ENCODE data around the gene SIN3B. TPM values are rescaled to one million over a fixed set of nuclear protein-coding genes. Genes with fewer than 3 reads are reported as not detected.
A peak's percentile ranks its signal among the peaks of the same experiment; 100 is the strongest.

SIN3B gene
- total RNA-seq, 6 donors from 2014 or later = 38.2 to 385 (median 63.5) TPM

- peak in 1 of 2 donors; percentile 59 for DNase-seq
- TF ChIP-seq, protein P1, sequence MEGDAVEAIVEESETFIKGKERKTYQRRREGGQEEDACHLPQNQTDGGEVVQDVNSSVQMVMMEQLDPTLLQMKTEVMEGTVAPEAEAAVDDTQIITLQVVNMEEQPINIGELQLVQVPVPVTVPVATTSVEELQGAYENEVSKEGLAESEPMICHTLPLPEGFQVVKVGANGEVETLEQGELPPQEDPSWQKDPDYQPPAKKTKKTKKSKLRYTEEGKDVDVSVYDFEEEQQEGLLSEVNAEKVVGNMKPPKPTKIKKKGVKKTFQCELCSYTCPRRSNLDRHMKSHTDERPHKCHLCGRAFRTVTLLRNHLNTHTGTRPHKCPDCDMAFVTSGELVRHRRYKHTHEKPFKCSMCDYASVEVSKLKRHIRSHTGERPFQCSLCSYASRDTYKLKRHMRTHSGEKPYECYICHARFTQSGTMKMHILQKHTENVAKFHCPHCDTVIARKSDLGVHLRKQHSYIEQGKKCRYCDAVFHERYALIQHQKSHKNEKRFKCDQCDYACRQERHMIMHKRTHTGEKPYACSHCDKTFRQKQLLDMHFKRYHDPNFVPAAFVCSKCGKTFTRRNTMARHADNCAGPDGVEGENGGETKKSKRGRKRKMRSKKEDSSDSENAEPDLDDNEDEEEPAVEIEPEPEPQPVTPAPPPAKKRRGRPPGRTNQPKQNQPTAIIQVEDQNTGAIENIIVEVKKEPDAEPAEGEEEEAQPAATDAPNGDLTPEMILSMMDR (IDR thresholded peaks at IDR 0.05) = no peak
- TF ChIP-seq EP300 (IDR thresholded peaks at IDR 0.05) (no peak), POLR2A (IDR thresholded peaks at IDR 0.05) (no peak), POLR2AphosphoS5 (IDR thresholded peaks at IDR 0.05) (no peak)
- 94 to 97% methylated on average over 20 of the region's 20 CpGs for WGBS, 2 donors
- H3K4me3 ChIP-seq = no peak overlapping the region
- no peak for ATAC-seq (ENCODE audit: low FRiP score in 2 of 2)
- peaks cover 0 to 9% (median 0%) of the 10 kb centered on the region in 4 donors for H3K4me1 ChIP-seq
- no peak overlapping the region for H3K27ac ChIP-seq
- H3K9me3 ChIP-seq = no peaks in the 10 kb centered on the region
- H3K36me3 ChIP-seq = peaks cover 6 to 84% (median 43%) of the 10 kb centered on the region in 4 donors
- no peaks in the 10 kb centered on the region for H3K27me3 ChIP-seq
These were observed 30.9 kb downstream of the SIN3B start for GRCh38 chr19:16860118-16860517.

- H3K27me3 ChIP-seq = no peaks in the 10 kb centered on the region
- ATAC-seq (ENCODE audit: low FRiP score in 2 of 2) = no peak
These were observed 31.8 kb downstream of the SIN3B start for GRCh38 chr19:16861011-16861410.

DNA sequence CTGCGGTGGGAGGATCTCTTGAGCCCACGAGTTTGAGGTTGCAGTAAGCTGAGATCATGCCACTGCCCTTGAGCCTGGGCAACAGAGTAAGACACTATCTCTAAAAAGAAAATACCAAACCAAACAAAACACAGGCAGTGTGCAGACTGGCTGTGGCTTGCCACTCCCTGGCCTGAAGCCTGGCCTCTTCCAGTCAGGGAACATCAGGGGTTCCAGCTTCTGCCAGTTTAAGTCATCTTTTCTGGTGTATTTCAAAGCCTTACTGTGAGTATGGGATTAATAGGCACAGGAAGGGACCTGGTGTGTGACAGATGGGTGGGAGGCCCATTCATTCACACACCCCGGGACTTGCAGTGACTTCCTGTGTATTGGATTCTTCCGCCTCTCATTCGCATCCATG, 32.6 kb downstream of the SIN3B start:
- peaks cover 0 to 9% (median 0%) of the 10 kb centered on the region in 4 donors for H3K4me1 ChIP-seq
- no peaks in the 10 kb centered on the region for H3K27me3 ChIP-seq
- H3K9me3 ChIP-seq = no peaks in the 10 kb centered on the region
- peak overlapping the region in 3 of 4 donors; percentile 12 to 61 (median 61) for H3K27ac ChIP-seq
- TF ChIP-seq POLR2A (IDR thresholded peaks at IDR 0.05) (no peak), EP300 (IDR thresholded peaks at IDR 0.05) (no peak), POLR2AphosphoS5 (IDR thresholded peaks at IDR 0.05) (no peak)
- TF ChIP-seq, protein P1 (IDR thresholded peaks at IDR 0.05) = no peak
- ATAC-seq (ENCODE audit: low FRiP score in 2 of 2) (no peak), DNase-seq (no peak)
- WGBS, 2 donors = 80 to 92% methylated on average over 5 of the region's 5 CpGs
- no peak overlapping the region for H3K4me3 ChIP-seq
- H3K36me3 ChIP-seq = peaks cover 12 to 87% (median 52%) of the 10 kb centered on the region in 4 donors

More at GRCh38 chr19:16861011-16861410, 31.8 kb downstream of the SIN3B start:
- H3K27ac ChIP-seq = peak overlapping the region in 2 of 4 donors; percentile 61
- no peak overlapping the region for H3K4me3 ChIP-seq
- no peaks in the 10 kb centered on the region for H3K9me3 ChIP-seq
- peaks cover 0 to 9% (median 0%) of the 10 kb centered on the region in 4 donors for H3K4me1 ChIP-seq
- H3K36me3 ChIP-seq = peaks cover 7 to 85% (median 49%) of the 10 kb centered on the region in 4 donors
- DNase-seq = no peak
- 85 to 93% methylated on average over 3 of the region's 3 CpGs for WGBS, 2 donors
- TF ChIP-seq, protein P1 (IDR thresholded peaks at IDR 0.05) = no peak
- TF ChIP-seq POLR2A (IDR thresholded peaks at IDR 0.05) (no peak), EP300 (IDR thresholded peaks at IDR 0.05) (no peak), POLR2AphosphoS5 (IDR thresholded peaks at IDR 0.05) (no peak)

DNA sequence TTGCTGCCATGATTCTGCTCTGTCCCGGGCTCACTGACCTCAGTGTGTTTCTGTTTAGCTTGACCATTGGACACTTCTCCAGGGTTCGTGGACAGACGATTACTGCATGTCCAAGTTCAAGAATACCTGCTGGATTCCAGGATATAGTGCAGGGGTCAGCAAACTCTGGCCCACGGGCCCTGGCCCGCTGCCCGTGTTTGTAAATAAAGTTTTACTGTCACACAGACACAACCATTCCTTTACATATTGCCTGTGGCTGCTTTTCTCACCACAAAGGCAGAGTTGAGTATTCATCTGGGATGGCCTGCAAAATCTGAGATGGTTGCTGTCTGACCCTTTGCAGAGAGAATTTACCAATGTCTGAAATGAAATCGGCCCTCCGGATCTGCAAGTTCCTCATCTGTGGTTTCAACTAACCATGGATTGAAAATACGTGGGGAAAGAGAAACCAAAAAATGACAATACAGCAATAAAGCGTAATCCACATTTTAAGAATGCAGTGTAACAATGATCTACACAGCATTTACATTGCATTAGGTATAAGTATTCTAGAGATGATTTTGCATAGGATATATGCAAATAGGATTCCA, 33.7 kb downstream of the SIN3B start:
- no peak for ATAC-seq (ENCODE audit: low FRiP score in 2 of 2)
- Histone ChIP-seq H3K27me3 (no peaks in the 10 kb centered on the region), H3K36me3 (peaks cover 15 to 88% (median 63%) of the 10 kb centered on the region in 4 donors), H3K4me1 (peaks cover 0 to 9% (median 0%) of the 10 kb centered on the region in 4 donors), H3K4me3 (no peak overlapping the region), H3K9me3 (no peaks in the 10 kb centered on the region), H3K27ac (peak overlapping the region in 1 of 4 donors; percentile 61)
- TF ChIP-seq POLR2AphosphoS5 (IDR thresholded peaks at IDR 0.05) = no peak
- TF ChIP-seq EP300 (IDR thresholded peaks at IDR 0.05) = no peak
- no peak for TF ChIP-seq POLR2A (IDR thresholded peaks at IDR 0.05)
- TF ChIP-seq, protein P1 (IDR thresholded peaks at IDR 0.05) = no peak
- no peak for DNase-seq
- 82 to 90% methylated on average over 10 of the region's 10 CpGs for WGBS, 2 donors

- Histone ChIP-seq H3K27ac (peak overlapping the region in 1 of 4 donors; percentile 86), H3K4me1 (peaks cover 0 to 9% (median 7%) of the 10 kb centered on the region in 4 donors), H3K9me3 (no peaks in the 10 kb centered on the region), H3K36me3 (peaks cover 28 to 100% (median 92%) of the 10 kb centered on the region in 4 donors), H3K4me3 (no peak overlapping the region), H3K27me3 (no peaks in the 10 kb centered on the region)
- ATAC-seq (ENCODE audit: low FRiP score in 2 of 2) = no peak
- TF ChIP-seq POLR2AphosphoS5 (IDR thresholded peaks at IDR 0.05) (no peak), POLR2A (IDR thresholded peaks at IDR 0.05) (no peak)
- TF ChIP-seq, protein P1 (IDR thresholded peaks at IDR 0.05) = no peak
- DNase-seq = no peak
- WGBS, 2 donors = 91 to 100% methylated on average over 1 to 10 of the region's 10 CpGs
These were observed 38.0 kb downstream of the SIN3B start for GRCh38 chr19:16867211-16867610.
